CD4-positive, alpha-beta T cell treated with Interleukin-4 for 4 hours (primary cell): ENCODE measurements around the gene TAGLN2.
"Not testable (repeated sequence)": the region's sequence is repeated elsewhere in the genome, so short reads cannot be mapped to it uniquely, and the experiment has no call there.

Experiments
- DNase-seq: peaks from one replicate; pipeline ENCODE4 v3.0.0-alpha.2; 2020

Gene TAGLN2

GRCh38 chr1:159920651-159921050, 4.7 kb downstream of the TAGLN2 start:
- DNase-seq = no peak

DNA sequence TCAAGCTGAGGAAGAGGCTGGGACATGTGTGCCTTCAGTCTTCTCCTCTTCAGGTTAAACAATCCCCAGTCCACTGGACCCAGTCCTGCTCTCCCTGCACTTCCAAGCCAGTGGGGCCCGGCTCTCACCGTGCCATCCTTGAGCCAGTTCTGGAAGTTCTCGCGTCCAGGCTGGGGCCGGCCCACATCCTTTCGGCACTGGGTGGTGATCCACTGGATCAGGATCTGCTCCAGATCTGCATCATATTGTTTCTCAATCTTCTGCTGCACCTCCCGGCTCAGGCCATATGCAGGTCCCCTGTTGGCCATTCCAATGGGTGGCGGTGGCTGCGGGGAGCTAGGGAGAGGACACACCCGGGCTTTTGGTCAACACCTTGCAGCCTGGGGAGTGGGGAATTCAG, 5.1 kb downstream of the TAGLN2 start:
- no peak for DNase-seq

DNA sequence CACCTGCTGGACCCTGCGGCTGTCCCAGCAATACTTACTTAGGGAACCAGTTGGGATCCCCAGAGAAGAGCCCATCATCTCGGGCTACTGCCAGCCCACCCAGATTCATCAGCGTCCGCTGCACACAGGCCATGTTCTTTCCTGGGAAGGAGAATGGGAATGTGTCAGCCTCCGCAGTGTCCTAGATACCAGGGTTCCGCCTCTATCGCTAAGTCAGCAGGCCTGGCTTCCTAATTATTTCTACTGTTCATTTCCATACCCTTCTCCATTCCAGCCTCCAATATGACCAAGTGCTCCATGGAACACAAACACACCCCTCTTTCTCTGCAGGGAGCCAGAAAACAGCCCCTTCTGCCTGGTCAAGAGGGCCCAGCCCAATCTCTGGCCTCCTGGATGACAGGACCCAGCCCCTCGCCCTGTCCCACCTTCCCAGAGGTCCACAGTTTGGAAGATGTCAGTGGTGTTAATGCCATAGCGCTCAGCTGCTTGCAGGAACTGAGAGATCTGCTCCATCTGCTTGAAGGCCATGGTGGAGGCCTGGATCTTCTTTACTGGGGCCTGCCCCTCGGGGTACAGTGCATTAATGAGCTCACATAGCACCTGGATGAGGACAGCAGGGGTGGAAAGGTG, 6.0 kb downstream of the TAGLN2 start:
- no peak for DNase-seq

DNA sequence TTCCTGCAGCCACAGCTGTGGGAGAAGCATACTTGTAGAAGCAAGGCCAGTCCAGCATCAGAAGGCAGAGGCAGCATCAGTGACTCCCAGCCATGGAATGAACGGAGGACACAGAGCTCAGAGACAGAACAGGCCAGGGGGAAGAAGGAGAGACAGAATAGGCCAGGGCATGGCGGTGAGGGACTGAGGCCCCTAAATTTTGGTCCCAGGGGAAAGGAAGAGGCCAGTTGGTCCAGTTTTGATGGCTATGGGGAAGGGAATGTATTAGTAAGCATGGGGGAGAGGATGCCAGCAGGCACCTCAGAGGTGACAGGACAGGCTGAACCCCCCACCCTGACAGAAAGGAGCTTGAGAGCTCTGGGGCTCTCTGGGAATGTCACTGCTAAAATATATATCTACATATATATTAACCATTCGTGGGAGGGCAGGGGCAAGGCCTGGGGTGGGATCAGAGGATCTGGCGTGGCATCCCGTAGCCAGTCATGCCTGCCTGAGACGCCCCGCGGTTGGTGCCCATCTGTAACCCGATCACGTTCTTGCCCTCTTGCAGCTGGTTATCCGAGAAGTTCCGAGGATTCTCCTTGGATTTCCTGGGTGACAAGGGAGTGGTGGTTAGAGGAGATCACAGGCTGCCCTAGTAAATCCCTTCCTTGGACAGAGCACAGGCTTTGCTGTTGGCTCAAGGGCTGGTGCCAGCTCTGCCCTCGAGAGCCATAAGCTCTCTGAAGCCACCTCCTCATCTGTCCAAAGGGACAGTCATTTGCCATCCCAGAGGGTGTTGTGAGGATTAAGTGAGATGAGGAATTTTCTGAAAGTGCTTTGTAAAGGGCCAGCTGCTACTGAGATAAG, 6.7 kb downstream of the TAGLN2 start:
- no peak for DNase-seq

GRCh38 chr1:159917533-159918351, 7.6 kb downstream of the TAGLN2 start:
- DNase-seq = no peak

GRCh38 chr1:159916242-159917051, 8.9 kb downstream of the TAGLN2 start:
- no peak for DNase-seq

GRCh38 chr1:159915571-159916241, 9.6 kb downstream of the TAGLN2 start:
- no peak for DNase-seq

DNA sequence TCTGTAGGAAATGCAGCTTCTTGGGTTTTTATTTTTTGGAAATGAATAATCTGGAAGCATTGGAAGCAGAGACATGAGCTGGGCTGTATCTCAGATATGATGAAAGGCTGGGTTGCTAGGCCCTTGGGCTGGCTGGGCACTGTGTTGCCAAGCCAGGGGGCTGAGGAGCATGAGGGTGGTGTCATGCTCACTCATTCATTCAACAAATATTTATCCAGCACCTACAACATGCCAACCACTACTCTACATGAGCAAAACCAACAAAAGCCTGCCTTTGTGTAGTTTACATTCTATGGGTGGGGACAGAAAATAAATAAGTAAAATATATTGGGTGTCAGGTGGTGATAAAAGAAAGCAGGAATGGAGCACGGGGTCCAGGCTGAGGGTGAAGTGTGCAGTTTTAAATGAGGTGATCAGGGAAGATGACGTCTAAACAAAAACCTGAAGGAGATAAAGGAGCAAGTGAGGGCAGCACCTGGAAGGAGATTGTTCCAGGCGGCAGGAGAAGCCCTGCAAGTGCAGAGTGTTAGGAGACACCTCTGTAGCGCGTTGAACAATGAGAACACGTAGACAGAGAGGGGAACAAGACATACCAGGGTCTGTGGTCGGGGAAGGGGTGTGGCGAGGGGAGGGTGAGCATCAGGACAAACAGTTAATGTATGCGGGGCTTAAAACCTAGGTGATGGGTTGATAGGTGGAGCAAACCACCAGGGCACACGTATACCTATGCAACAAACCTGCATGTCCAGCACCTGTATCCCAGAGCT, 10.9 kb downstream of the TAGLN2 start:
- no peak for DNase-seq

DNA sequence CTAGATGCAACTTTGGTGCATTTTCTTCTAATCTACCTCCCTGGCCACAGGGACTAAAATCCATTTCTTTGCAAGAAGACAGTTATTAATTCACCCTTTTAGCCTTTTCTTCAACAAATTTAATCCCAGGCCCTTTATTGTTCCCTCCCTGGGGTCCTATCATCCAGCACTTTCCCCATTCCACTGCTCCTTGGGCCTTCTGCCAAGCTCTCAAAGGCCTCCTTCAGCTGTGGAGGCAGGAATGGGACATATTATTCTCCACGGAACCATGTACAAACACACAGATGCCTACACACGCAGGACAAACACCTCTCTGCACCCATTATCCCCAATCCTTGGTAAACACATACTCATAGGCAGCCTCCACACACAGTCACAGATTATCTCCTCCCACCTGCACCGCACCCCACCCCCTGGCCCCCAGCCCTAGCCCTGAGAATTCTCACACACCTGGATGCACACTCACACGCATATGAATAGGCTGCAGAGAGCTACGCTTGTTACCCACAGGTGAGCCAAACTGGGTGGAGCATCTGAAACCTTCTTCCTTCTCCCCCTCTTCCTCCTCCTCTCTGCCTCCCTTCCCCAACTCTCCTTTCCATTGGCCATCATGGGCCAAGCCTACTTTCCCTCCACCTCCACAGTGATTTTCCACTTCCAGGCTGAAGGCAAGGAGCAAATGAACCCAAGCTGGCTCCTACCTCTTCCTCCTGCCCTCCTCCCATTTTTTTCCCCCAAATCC, 11.7 kb downstream of the TAGLN2 start:
- no peak for DNase-seq

DNA sequence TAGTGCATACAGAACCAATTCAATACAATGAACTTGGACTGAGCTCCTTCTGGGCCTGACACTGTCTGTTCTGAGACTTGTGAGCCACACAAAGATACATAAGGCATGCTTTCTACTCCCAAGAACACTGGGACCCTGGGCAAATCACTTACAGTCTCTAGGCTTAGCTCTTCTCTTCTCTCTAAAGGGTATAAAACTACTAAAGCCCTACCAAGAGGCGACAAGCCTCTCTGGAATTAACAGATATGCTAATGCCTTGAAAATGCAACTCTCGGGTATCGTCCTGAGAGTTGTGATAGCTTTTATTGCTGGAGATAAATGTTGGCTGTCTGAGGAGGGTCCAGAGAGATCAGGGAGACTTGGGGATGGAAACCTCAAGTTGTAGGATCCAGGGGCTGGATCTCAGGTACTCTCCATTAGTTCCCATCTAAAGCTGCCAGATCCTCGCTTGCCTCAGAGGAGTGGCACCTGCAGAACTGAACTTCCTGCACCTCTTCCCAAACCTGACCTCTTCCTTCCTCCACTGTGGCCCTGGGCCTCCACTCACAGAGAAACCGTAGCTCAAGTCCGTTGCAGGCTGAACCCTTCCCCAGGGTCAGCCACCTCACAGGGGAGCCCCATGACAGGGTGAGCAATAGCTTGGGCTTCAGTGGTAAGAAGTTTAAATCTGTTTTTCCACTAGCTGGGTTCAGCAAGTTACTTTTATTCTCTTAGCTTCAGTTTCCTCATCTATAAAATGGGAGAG, 13.8 kb downstream of the TAGLN2 start:
- DNase-seq = peak; percentile 27

DNA sequence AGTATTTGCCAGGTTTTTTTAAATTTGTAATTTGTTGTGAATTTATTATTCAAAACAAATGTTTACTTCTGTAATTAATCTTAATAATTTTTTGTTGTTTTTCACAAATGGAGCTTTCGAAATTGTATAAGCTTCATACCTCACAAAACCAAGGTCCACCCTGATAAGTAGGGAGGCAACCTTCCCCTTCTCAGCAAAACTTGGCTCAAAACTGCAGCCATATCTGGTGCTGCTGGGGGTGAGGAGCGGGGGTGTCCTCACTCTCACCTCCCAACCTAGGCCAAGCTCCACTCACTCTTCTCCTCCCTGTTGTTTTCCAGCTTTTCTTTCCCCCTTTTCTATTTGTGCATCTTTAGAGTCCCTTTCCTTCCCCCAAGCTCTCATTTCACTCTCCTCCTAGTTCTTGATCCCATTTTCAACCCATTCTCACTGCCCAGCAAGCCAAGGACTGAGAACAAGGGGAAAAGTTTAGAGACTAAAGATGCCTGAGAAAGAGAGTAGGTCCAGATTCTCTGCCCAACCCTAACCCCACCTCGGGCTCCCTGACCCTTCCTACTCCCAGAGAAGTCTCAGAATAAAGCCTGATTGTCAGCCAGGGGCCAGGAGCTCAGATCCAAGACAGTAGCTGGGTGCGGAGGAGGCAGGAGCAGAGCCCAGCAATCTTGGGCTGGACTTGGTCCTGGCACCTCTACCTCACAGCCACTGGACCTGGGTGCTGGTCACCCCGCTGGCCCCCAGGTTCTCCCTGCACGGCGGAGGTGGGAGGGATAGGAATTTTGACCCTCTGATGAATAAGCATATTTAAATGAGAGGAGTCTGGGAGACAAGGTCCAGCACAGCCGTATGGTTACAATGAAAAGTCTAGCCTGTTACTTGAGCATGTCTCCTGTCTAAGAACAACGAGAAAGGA, 17.0 kb downstream of the TAGLN2 start:
- DNase-seq = no peak

- DNase-seq = no peak
Measured at GRCh38 chr1:159906960-159907359, 18.3 kb downstream of the TAGLN2 start.

GRCh38 chr1:159904036-159904435, 21.3 kb downstream of the TAGLN2 start:
- not testable (repeated sequence) for DNase-seq

- no peak for DNase-seq
Measured at GRCh38 chr1:159902541-159902940, 22.8 kb downstream of the TAGLN2 start.

GRCh38 chr1:159900755-159901360, 24.4 kb downstream of the TAGLN2 start:
- no peak for DNase-seq

GRCh38 chr1:159900086-159900680, 25.1 kb downstream of the TAGLN2 start, which contains the start of gene CFAP45:
TSS of gene CFAP45 (minus strand) at chr1:159900165. CDS start at chr1:159900098, 67 bp downstream.
- DNase-seq = peak; percentile 38

DNA sequence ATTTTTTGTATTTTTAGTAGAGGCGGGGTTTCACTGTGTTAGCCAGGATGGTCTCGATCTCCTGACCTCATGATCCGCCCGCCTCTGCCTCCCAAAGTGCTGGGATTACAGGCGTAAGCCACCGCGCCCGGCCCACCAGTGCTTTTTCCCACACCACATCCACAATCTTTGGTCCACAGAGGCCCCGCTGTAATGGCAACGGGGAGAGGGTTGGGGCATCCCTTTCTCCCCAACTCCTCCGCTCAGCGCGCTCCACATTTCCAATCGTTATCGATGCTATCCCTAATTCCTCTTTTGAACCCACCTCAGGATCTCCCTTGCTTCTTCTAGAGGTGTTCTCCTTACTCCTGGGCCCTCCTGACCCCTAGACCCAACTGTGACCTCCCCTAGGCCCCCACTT, 25.7 kb downstream of the TAGLN2 start:
- DNase-seq = not testable (repeated sequence)

DNA sequence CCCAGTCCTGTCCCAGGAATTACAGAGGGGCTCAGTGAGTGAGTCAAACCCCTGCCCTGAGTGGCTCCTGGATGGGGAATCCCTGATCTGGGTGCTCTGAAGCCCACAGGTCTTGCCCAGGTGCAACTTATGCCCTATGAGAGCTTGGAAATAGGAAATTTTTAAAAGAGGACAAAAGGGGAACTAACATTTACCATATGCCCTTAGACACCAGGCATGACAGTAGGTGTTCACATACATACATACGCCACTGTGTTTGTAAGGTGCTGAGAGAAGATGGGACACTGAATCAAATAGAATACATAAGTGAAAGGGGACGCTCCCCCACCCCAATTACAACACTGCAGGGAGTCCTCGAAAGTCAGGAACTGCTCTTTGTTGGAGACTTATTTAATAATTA, 26.8 kb downstream of the TAGLN2 start:
- DNase-seq = no peak
